Gastrocnemius medialis (tissue), 4 donors: ENCODE data around the gene CTXND2. TPM values are rescaled to one million over a fixed set of nuclear protein-coding genes. Genes with fewer than 3 reads are reported as not detected.
"Not testable (repeated sequence)": the region's sequence is repeated elsewhere in the genome, so short reads cannot be mapped to it uniquely, and the experiment has no call there.

Experiments
- ATAC-seq, 2 donors: fragments of 150-250 bp; one replicate each; pipeline ENCODE4 v1.9.1; 2016
- DNase-seq, 2 donors: peaks; one replicate each; pipeline ENCODE4 v3.0.0-alpha.2; 2019
- H3K27ac ChIP-seq, 4 donors: fragments of 200-600 bp; sonication (generic); 1 replicate in 1 of 4; 2 replicates in 3 of 4; pipeline ENCODE4 v1.5.1; 2016 to 2018; ENCODE audit warnings: mild to moderate bottlenecking in 2 of 4, moderate library complexity in 1 of 4
- H3K27me3 ChIP-seq, 3 donors: fragments of 200-600 bp; sonication (generic) in 2 of 3; 1 replicate in 1 of 3; 2 replicates in 2 of 3; pipeline versions ENCODE4 v1.5.1 to v1.6.0; 2016 to 2019; ENCODE audit warnings: mild to moderate bottlenecking in 1 of 3, moderate library complexity in 1 of 3
- H3K36me3 ChIP-seq, 2 donors: fragments of 200-600 bp; sonication (generic) in 1 of 2; one replicate each; pipeline ENCODE4 v1.5.1; 2017 to 2018
- H3K4me1 ChIP-seq, 2 donors: fragments of 200-600 bp; sonication (generic) in 1 of 2; one replicate each; pipeline ENCODE4 v1.5.1; 2016 to 2017; ENCODE audit warnings: mild to moderate bottlenecking in 2 of 2
- H3K4me3 ChIP-seq, 4 donors: fragments of 200-600 bp; sonication (generic) in 3 of 4; 1 replicate in 1 of 4; 2 replicates in 3 of 4; pipeline ENCODE4 v1.5.1; 2016 to 2019; ENCODE audit warnings: mild to moderate bottlenecking in 2 of 4
- H3K9me3 ChIP-seq, 3 donors: fragments of 200-600 bp; sonication (generic) in 2 of 3; 1 replicate in 1 of 3; 2 replicates in 2 of 3; pipeline ENCODE4 v1.5.1; 2016 to 2019
- POLR2A ChIP-seq, 2 donors: fragments of 450-650 bp; IDR thresholded peaks; one replicate each; pipeline ENCODE4 v1.6.1; 2017; ENCODE audit warnings: antibody characterized with exemption in 2 of 2, mild to moderate bottlenecking in 2 of 2, moderate library complexity in 2 of 2
- in situ Hi-C, 4 donors: fragments of 200-750 bp; cut with MboI; loops; one replicate each; pipeline versions ENCODE4 v1.15.0 to v1.8.0; 2017; ENCODE audit warnings: low sequenced_read_pairs in 4 of 4
- intact Hi-C: fragments of 100-400 bp; cut with DNase I; formaldehyde crosslinking; loops from one replicate; pipeline ENCODE4 v1.15.1; 2023; ENCODE audit warnings: low total_unique reads
- total RNA-seq, 4 donors: library from RNA; depleted of rRNA; stranded (reverse); fragments of >200 nt; gene quantifications; one replicate each; pipeline versions ENCODE4 v1.1.0 to v1.2.3, GENCODE V29; 2016
- TF ChIP-seq, protein P1 (sequence below), 5 experiments: fragments of 450-650 bp in 3 of 5; fragments of 200-600 bp in 2 of 5; sonication (generic) in 2 of 5; IDR thresholded peaks in 4 of 5; conservative IDR thresholded peaks in 1 of 5; 1 replicate in 4 of 5; 2 replicates in 1 of 5; pipeline ENCODE4 v1.5.1; 2016 to 2019; ENCODE audit warnings: antibody characterized with exemption in 5 of 5, mild to moderate bottlenecking in 3 of 5, moderate library complexity in 3 of 5

CTXND2 gene
- total RNA-seq, 4 donors from 2014 or later = not detected

DNA sequence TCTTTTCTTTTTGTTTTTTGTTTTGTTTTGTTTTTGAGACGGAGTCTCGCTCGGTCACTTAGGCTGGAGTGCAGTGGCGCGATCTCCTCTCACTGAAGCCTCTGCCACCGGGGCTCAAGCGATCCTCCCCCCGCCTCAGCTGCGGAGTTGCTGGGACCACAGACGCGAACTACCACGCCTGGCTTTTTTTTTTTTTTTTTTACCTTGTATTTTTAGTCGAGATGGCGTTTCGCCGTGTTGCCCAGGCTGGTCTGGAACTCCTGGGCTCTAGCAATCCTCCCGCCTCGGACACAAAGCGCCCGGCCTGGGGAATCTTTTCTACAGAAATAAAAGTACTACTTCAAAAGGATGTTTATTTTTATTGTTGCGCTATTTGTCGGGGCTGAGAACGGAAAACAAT, 38.1 kb downstream of the CTXND2 start:
- peaks cover 6 to 10% of the 10 kb centered on the region in 2 donors for H3K4me1 ChIP-seq
- no peaks in the 10 kb centered on the region for H3K9me3 ChIP-seq
- no peak for ATAC-seq
- DNase-seq = no peak
- intact Hi-C loops = loop anchor here (5.0 to 10.0 kb wide), 2 partner anchors 82 to 560 kb away; partner anchors contain the start of genes MINDY1, PRUNE1 and RPRD2
- TF ChIP-seq POLR2A (IDR thresholded peaks at IDR 0.05) = no peak
- TF ChIP-seq, protein P1, sequence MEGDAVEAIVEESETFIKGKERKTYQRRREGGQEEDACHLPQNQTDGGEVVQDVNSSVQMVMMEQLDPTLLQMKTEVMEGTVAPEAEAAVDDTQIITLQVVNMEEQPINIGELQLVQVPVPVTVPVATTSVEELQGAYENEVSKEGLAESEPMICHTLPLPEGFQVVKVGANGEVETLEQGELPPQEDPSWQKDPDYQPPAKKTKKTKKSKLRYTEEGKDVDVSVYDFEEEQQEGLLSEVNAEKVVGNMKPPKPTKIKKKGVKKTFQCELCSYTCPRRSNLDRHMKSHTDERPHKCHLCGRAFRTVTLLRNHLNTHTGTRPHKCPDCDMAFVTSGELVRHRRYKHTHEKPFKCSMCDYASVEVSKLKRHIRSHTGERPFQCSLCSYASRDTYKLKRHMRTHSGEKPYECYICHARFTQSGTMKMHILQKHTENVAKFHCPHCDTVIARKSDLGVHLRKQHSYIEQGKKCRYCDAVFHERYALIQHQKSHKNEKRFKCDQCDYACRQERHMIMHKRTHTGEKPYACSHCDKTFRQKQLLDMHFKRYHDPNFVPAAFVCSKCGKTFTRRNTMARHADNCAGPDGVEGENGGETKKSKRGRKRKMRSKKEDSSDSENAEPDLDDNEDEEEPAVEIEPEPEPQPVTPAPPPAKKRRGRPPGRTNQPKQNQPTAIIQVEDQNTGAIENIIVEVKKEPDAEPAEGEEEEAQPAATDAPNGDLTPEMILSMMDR (IDR thresholded peaks at IDR 0.05 in 4 of 5, conservative IDR thresholded peaks at IDR 0.05 in 1 of 5) = no peak
- H3K27ac ChIP-seq = peak overlapping the region in 1 of 4 donors; percentile 91
- in situ Hi-C loops = loop anchor here in 1 of 4 donors (10.0 kb wide), 1 partner anchor 50 kb away; the partner anchor contains the start of gene ARNT
- peaks cover 4 to 28% of the 10 kb centered on the region in 2 donors for H3K36me3 ChIP-seq
- no peaks in the 10 kb centered on the region for H3K27me3 ChIP-seq
- peak overlapping the region in 3 of 4 donors; percentile 82 to 96 (median 92) for H3K4me3 ChIP-seq

DNA sequence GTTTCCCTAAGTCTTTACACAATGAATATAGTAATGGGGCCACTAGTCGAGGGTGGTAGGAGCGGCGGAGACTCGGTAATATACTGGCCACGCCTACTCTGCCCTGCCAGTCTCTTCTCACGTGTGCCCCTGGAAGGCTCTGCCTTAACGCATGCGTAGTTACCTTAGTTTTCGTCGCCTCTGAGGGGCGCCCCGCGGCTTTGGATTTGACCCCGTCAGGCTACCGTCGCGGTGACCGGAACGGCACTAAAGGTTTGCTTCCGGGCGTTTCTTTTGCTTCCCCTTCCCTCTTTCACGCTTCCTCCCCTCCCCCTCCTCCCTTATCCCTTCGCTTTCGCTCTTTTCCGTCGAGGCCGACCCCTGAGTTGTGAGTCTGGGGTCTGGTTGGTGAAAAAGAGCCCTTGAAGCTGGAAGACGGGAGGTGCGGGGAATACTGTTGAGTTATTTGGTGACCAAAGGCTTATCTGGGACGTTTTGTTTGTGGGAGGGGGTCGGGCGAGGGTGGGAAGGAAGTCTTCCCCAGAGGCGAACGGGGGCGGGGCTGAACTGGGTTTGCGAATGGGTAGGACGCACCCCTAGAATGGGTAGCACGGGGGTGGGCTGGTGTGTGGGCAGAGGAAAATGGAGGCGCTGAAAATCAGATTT, 39.3 kb downstream of the CTXND2 start, which contains the start of gene SETDB1:
Gene SETDB1, plus strand, starts transcription at position 267 of the 645 bp plus-strand sequence. CDS start 1,352 bp downstream, outside the sequence.
- peaks cover 6 to 39% of the 10 kb centered on the region in 2 donors for H3K36me3 ChIP-seq
- H3K4me1 ChIP-seq = peaks cover 6 to 10% of the 10 kb centered on the region in 2 donors
- TF ChIP-seq POLR2A (IDR thresholded peaks at IDR 0.05) = peak; percentile 36 to 41
- TF ChIP-seq, protein P1 (IDR thresholded peaks at IDR 0.05 in 4 of 5, conservative IDR thresholded peaks at IDR 0.05 in 1 of 5) = peak in 1 of 5 experiments; percentile 16
- intact Hi-C loops = loop anchor here (1.0 to 10.0 kb wide), 5 partner anchors 50 to 561 kb away; partner anchors contain the start of genes ARNT, MCL1, MINDY1 and PRUNE1
- peak; percentile 98 to 99 for ATAC-seq
- in situ Hi-C loops = loop anchor here in 1 of 4 donors (10.0 kb wide), 1 partner anchor 51 kb away; the partner anchor contains the start of gene ARNT
- H3K9me3 ChIP-seq = no peaks in the 10 kb centered on the region
- peak within 1 kb of the TSS; percentile 82 to 96 (median 91) for H3K4me3 ChIP-seq
- no peaks in the 10 kb centered on the region for H3K27me3 ChIP-seq
- DNase-seq = peak; percentile 95 to 97
- H3K27ac ChIP-seq = peak within 1 kb of the TSS; percentile 91 to 95 (median 92)

DNA sequence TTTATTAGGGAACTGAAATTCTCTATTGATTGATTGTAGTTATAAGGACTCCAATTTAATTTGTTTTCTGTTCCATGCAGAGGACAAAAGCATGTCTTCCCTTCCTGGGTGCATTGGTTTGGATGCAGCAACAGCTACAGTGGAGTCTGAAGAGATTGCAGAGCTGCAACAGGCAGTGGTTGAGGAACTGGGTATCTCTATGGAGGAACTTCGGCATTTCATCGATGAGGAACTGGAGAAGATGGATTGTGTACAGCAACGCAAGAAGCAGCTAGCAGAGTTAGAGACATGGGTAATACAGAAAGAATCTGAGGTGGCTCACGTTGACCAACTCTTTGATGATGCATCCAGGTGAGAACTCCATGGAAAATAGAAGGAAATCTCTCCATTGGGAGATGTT, 40.7 kb downstream of the CTXND2 start:
- Histone ChIP-seq H3K4me3 (no peak overlapping the region), H3K9me3 (no peaks in the 10 kb centered on the region), H3K4me1 (peaks cover 6 to 10% of the 10 kb centered on the region in 2 donors), H3K27ac (no peak overlapping the region), H3K27me3 (no peaks in the 10 kb centered on the region), H3K36me3 (peaks cover 6 to 53% of the 10 kb centered on the region in 2 donors)
- in situ Hi-C loops (loop anchor here in 1 of 4 donors (10.0 kb wide), 1 partner anchor 53 kb away; the partner anchor contains the start of gene ARNT), intact Hi-C loops (loop anchor here (2.0 to 10.0 kb wide), 3 partner anchors 49 to 563 kb away; partner anchors contain the start of genes MINDY1, PRUNE1 and RPRD2)
- TF ChIP-seq, protein P1 (IDR thresholded peaks at IDR 0.05 in 4 of 5, conservative IDR thresholded peaks at IDR 0.05 in 1 of 5) = no peak
- no peak for TF ChIP-seq POLR2A (IDR thresholded peaks at IDR 0.05)
- DNase-seq = no peak
- ATAC-seq = no peak

DNA sequence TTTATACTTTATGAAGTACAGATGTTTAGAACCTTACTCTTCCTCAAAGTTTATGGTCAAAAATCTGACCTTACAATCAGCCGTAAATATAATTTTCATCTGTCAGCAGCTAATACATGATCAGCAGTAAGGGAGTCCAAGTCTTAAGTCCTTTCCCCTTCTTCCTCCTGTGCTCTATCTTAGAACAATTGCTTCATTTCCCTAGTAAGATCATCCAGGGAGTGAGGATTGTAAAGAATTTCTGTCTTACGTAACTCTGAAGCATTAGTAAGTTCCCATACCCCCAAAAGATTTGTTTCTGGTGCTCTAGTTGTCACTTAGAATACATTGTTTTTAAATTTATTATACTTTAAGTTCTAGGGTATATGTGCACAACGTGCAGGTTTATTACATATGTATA, 41.4 kb downstream of the CTXND2 start:
- Histone ChIP-seq H3K27ac (no peak overlapping the region), H3K36me3 (peaks cover 6 to 55% of the 10 kb centered on the region in 2 donors), H3K9me3 (no peaks in the 10 kb centered on the region), H3K4me3 (no peak overlapping the region), H3K4me1 (peaks cover 6 to 10% of the 10 kb centered on the region in 2 donors), H3K27me3 (no peaks in the 10 kb centered on the region)
- ATAC-seq (no peak), DNase-seq (no peak)
- intact Hi-C loops = loop anchor here (5.0 to 10.0 kb wide), 2 partner anchors 79 to 563 kb away; partner anchors contain the start of genes MINDY1, PRUNE1 and RPRD2
- in situ Hi-C loops = loop anchor here in 1 of 4 donors (10.0 kb wide), 1 partner anchor 53 kb away; the partner anchor contains the start of gene ARNT
- TF ChIP-seq POLR2A (IDR thresholded peaks at IDR 0.05) = no peak
- TF ChIP-seq, protein P1 (IDR thresholded peaks at IDR 0.05 in 4 of 5, conservative IDR thresholded peaks at IDR 0.05 in 1 of 5) = no peak

DNA sequence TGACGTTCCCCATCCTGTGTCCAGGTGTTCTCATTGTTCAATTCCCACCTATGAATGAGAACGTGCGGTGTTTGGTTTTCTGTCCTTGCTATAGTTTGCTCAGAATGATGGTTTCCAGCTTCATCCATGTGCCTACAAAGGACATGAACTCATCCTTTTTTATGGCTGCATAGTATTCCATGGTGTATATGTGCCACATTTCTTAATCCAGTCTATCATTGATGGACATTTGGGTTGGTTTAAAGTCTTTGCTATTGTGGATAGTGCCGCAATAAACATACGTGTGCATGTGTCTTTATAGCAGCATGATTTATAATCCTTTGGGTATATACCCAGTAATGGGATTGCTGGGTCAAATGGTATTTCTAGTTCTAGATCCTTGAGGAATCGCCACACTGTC, 41.8 kb downstream of the CTXND2 start:
- not testable (repeated sequence) for H3K27ac ChIP-seq, H3K27me3 ChIP-seq, H3K9me3 ChIP-seq, DNase-seq, ATAC-seq, H3K4me3 ChIP-seq, H3K4me1 ChIP-seq
- intact Hi-C loops (loop anchor here (5.0 to 10.0 kb wide), 2 partner anchors 79 to 564 kb away; partner anchors contain the start of genes MINDY1, PRUNE1 and RPRD2), in situ Hi-C loops (loop anchor here in 1 of 4 donors (10.0 kb wide), 1 partner anchor 54 kb away; the partner anchor contains the start of gene ARNT)
- peaks cover 6 to 55% of the 10 kb centered on the region in 2 donors for H3K36me3 ChIP-seq
